K562 (cell line): ENCODE data around the gene SLC37A3.
"Not testable (repeated sequence)": the region's sequence is repeated elsewhere in the genome, so short reads cannot be mapped to it uniquely, and the experiment has no call there.

Experiments used
- BHLHE40 ChIP-seq: IDR thresholded peaks from 2 replicates; pipeline ENCODE4 v1.6.1; 2011; ENCODE audit warnings: low read length, improper control_type of control experiment
- CTCF ChIP-seq, 3 experiments: IDR thresholded peaks in 2 of 3; conservative IDR thresholded peaks in 1 of 3; 2 replicates each; pipeline ENCODE4 v1.5.1; 2011 to 2012; ENCODE audit warnings: low read length in 3 of 3, mild to moderate bottlenecking in 3 of 3, control low read depth in 2 of 3, improper control_type of control experiment in 1 of 3, inconsistent platforms in 1 of 3, low read depth in 1 of 3, mixed read lengths in 1 of 3, moderate library complexity in 1 of 3; ENCODE audit not compliant: insufficient read depth in 2 of 3
- DLX4 ChIP-seq: fragments of 250-450 bp; sonication (Bioruptor Pico); IDR thresholded peaks from 2 replicates; pipeline ENCODE4 v1.6.1; 2021; ENCODE audit warnings: mild to moderate bottlenecking
- E2F4 ChIP-seq: sonication (generic); formaldehyde crosslinking; IDR thresholded peaks from 2 replicates; pipeline ENCODE4 v1.8.0; 2022; ENCODE audit warnings: mild to moderate bottlenecking, low read depth, missing genetic modification reagents
- FOS ChIP-seq: IDR thresholded peaks from 3 replicates; pipeline ENCODE4 v1.6.1; 2011; ENCODE audit not compliant: insufficient read length; ENCODE audit errors: extremely low read depth
- FOXA1 ChIP-seq: fragments of 450-650 bp; IDR thresholded peaks from 2 replicates; pipeline ENCODE4 v1.6.1; 2016; ENCODE audit warnings: mild to moderate bottlenecking, borderline replicate concordance
- GABPB1 ChIP-seq: sonication (generic); formaldehyde crosslinking; IDR thresholded peaks from 2 replicates; pipeline ENCODE4 v1.8.0; 2022; ENCODE audit warnings: mild to moderate bottlenecking, missing genetic modification reagents
- HEY1 ChIP-seq: fragments of 250-450 bp; sonication (Bioruptor Pico); IDR thresholded peaks from 2 replicates; pipeline ENCODE4 v1.5.0; 2020; ENCODE audit warnings: mild to moderate bottlenecking, moderate library complexity, borderline replicate concordance
- IRF1 ChIP-seq: sonication (generic); formaldehyde crosslinking; IDR thresholded peaks from 2 replicates; pipeline ENCODE4 v1.8.0; 2022; ENCODE audit warnings: missing genetic modification reagents, mild to moderate bottlenecking, borderline replicate concordance
- KLF16 ChIP-seq: IDR thresholded peaks from 2 replicates; pipeline ENCODE4 v1.6.1; 2016; ENCODE audit warnings: antibody characterized with exemption
- SPI1 ChIP-seq: IDR thresholded peaks from 2 replicates; pipeline ENCODE4 v1.6.1; 2011; ENCODE audit warnings: low read depth, low read length, control low read depth, borderline replicate concordance
- U2AF2 ChIP-seq: fragments of 200-400 bp; formaldehyde crosslinking; optimal IDR thresholded peaks from 2 replicates; pipeline ENCODE3; 2017; ENCODE audit warnings: low read depth, mild to moderate bottlenecking, low read length
- ZNF232 ChIP-seq: sonication (generic); formaldehyde crosslinking; IDR thresholded peaks from 2 replicates; pipeline ENCODE4 v1.8.0; 2022; ENCODE audit warnings: mild to moderate bottlenecking, missing genetic modification reagents
- ZNF609 ChIP-seq: sonication (generic); formaldehyde crosslinking; IDR thresholded peaks from 2 replicates; pipeline ENCODE4 v1.8.1; 2023; ENCODE audit warnings: missing genetic modification reagents, mild to moderate bottlenecking, borderline replicate concordance

GRCh38 chr7:140415816-140416215 lies 17.5 kb upstream of the SLC37A3 start:
- not testable (repeated sequence) for TF ChIP-seq CTCF (IDR thresholded peaks at IDR 0.05 in 2 of 3, conservative IDR thresholded peaks at IDR 0.05 in 1 of 3; ENCODE audit: insufficient read depth in 2 of 3, low read depth in 1 of 3, low read length in 3 of 3); KLF16; SPI1; ZNF232 (CRISPR knock-in tag); IRF1 (CRISPR knock-in tag); DLX4 (CRISPR knock-in tag); U2AF2; HEY1 (CRISPR knock-in tag); E2F4 (CRISPR knock-in tag); FOXA1; FOS; ZNF609; BHLHE40; GABPB1 (CRISPR knock-in tag)
